SK-N-SH (cell line): ENCODE data around the gene ZNF514.

Experiments
- CHD2 ChIP-seq: fragments of 150-350 bp; IDR thresholded peaks from 2 replicates; pipeline ENCODE4 v1.6.1; 2018; ENCODE audit warnings: low read length; ENCODE audit not compliant: partially characterized antibody
- CTCF ChIP-seq: fragments of 200-600 bp; sonication (generic); IDR thresholded peaks from 2 replicates; pipeline ENCODE4 v1.6.1; 2017; ENCODE audit warnings: antibody characterized with exemption, mild to moderate bottlenecking, moderate library complexity
- ELF1 ChIP-seq: IDR thresholded peaks from 2 replicates; pipeline ENCODE4 v1.4.0; 2012
- EP300 ChIP-seq, 2 experiments: IDR thresholded peaks; 2 replicates each; pipeline versions ENCODE4 v1.4.0 to v1.6.1; 2012; ENCODE audit warnings: borderline replicate concordance in 1 of 2, low read depth in 1 of 2, low read length in 1 of 2
- EZH2phosphoT487 ChIP-seq: fragments of 200-600 bp; sonication (generic); IDR thresholded peaks from 2 replicates; pipeline ENCODE4 v1.6.1; 2017; ENCODE audit warnings: low read depth, mixed run types, mild to moderate bottlenecking, antibody characterized with exemption, moderate library complexity, borderline replicate concordance
- MXI1 ChIP-seq: IDR thresholded peaks from 2 replicates; pipeline ENCODE4 v1.6.1; 2012; ENCODE audit warnings: mild to moderate bottlenecking, low read depth, low read length, improper control_type of control experiment
- NFIC ChIP-seq: IDR thresholded peaks from 2 replicates; pipeline ENCODE4 v1.4.0; 2012; ENCODE audit warnings: borderline replicate concordance
- NRF1 ChIP-seq: IDR thresholded peaks from 2 replicates; pipeline ENCODE4 v1.6.1; 2012; ENCODE audit warnings: low read depth, mild to moderate bottlenecking, low read length
- POLR2AphosphoS5 ChIP-seq: IDR thresholded peaks from 2 replicates; pipeline ENCODE4 v1.6.1; 2012; ENCODE audit warnings: low read depth, low read length
- REST ChIP-seq: IDR thresholded peaks from 2 replicates; pipeline ENCODE4 v1.6.1; 2012; ENCODE audit warnings: mild to moderate bottlenecking, low read depth, low read length, moderate library complexity
- RXRA ChIP-seq: IDR thresholded peaks from 2 replicates; pipeline ENCODE4 v1.4.0; 2012; ENCODE audit warnings: low read depth, mild to moderate bottlenecking, borderline replicate concordance
- SMC3 ChIP-seq: IDR thresholded peaks from 2 replicates; pipeline ENCODE4 v1.6.1; 2012; ENCODE audit warnings: low read depth, low read length, improper control_type of control experiment

- TF ChIP-seq CTCF (no peak), EZH2phosphoT487 (no peak), POLR2AphosphoS5 (no peak), NRF1 (no peak), MXI1 (no peak), CHD2 (no peak), NFIC (no peak), ELF1 (no peak), REST (no peak), SMC3 (no peak), EP300 (IDR thresholded peaks at IDR 0.05; ENCODE audit: borderline replicate concordance in 1 of 2, low read depth in 1 of 2, low read length in 1 of 2) (no peak), RXRA (no peak)
Measured at GRCh38 chr2:95158441-95158840, 1.2 kb downstream of the ZNF514 start.
